Measurements from ENCODE around the gene CD200.

GRCh38 chr3:112289011-112289410 is 43.9 kb upstream of the CD200 start:
- TF ChIP-seq, protein P1, sequence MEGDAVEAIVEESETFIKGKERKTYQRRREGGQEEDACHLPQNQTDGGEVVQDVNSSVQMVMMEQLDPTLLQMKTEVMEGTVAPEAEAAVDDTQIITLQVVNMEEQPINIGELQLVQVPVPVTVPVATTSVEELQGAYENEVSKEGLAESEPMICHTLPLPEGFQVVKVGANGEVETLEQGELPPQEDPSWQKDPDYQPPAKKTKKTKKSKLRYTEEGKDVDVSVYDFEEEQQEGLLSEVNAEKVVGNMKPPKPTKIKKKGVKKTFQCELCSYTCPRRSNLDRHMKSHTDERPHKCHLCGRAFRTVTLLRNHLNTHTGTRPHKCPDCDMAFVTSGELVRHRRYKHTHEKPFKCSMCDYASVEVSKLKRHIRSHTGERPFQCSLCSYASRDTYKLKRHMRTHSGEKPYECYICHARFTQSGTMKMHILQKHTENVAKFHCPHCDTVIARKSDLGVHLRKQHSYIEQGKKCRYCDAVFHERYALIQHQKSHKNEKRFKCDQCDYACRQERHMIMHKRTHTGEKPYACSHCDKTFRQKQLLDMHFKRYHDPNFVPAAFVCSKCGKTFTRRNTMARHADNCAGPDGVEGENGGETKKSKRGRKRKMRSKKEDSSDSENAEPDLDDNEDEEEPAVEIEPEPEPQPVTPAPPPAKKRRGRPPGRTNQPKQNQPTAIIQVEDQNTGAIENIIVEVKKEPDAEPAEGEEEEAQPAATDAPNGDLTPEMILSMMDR (IDR thresholded peaks at IDR 0.05) = no peak
- TF ChIP-seq POLR2A (IDR thresholded peaks at IDR 0.05) = no peak

Measured in body of pancreas (tissue), 4 donors.